Liver (tissue), 9 donors: ENCODE results near the gene CYP3A5. TPM values are rescaled to one million over a fixed set of nuclear protein-coding genes. Genes with fewer than 3 reads are reported as not detected.

ENCODE experiments used
- DNase-seq: peaks from one replicate; pipeline ENCODE4 v3.0.0-alpha.2; 2017; ENCODE audit warnings: low spot score
- H3K27ac ChIP-seq, 2 donors: one replicate each; pipeline ENCODE4 v1.7.0; 2013; ENCODE audit warnings: inconsistent platforms in 2 of 2, low read length in 2 of 2, control low read depth in 1 of 2, low read depth in 1 of 2, mild to moderate bottlenecking in 1 of 2
- H3K27me3 ChIP-seq, 4 donors: one replicate each; pipeline versions ENCODE4 v1.6.1 to v1.7.0; 2013; ENCODE audit warnings: low read length in 3 of 4, inconsistent platforms in 1 of 4, mild to moderate bottlenecking in 1 of 4, moderate library complexity in 1 of 4; ENCODE audit not compliant: control insufficient read depth in 4 of 4, insufficient read depth in 4 of 4
- H3K36me3 ChIP-seq, 4 donors: one replicate each; pipeline versions ENCODE4 v1.6.1 to v1.7.0; 2013; ENCODE audit warnings: low read length in 3 of 4, mild to moderate bottlenecking in 3 of 4, low read depth in 1 of 4, moderate library complexity in 1 of 4; ENCODE audit not compliant: control insufficient read depth in 4 of 4, insufficient read depth in 3 of 4
- H3K4me1 ChIP-seq, 4 donors: one replicate each; pipeline versions ENCODE4 v1.6.1 to v1.7.0; 2013; ENCODE audit warnings: low read length in 3 of 4, mild to moderate bottlenecking in 3 of 4, moderate library complexity in 1 of 4; ENCODE audit not compliant: control insufficient read depth in 4 of 4, insufficient read depth in 4 of 4
- H3K4me3 ChIP-seq, 3 donors: one replicate each; pipeline versions ENCODE4 v1.6.1 to v1.7.0; 2013; ENCODE audit warnings: low read length in 3 of 3, control low read depth in 1 of 3, low read depth in 1 of 3, mild to moderate bottlenecking in 1 of 3
- H3K9ac ChIP-seq, 2 donors: one replicate each; pipeline ENCODE4 v1.7.0; 2013; ENCODE audit warnings: low read length in 2 of 2, mild to moderate bottlenecking in 2 of 2, moderate library complexity in 2 of 2, control low read depth in 1 of 2, low read depth in 1 of 2
- H3K9me3 ChIP-seq, 4 donors: one replicate each; pipeline versions ENCODE4 v1.6.1 to v1.7.0; 2013; ENCODE audit warnings: low read length in 3 of 4; ENCODE audit not compliant: control insufficient read depth in 4 of 4
- CTCF ChIP-seq: fragments of 150-350 bp; IDR thresholded peaks from 2 replicates; pipeline ENCODE4 v1.5.1; 2017; ENCODE audit warnings: improper control_type of control experiment, low read depth, low read length; ENCODE audit not compliant: missing input control
- FOXA1 ChIP-seq: IDR thresholded peaks from 2 replicates; pipeline ENCODE4 v1.6.1; 2016; ENCODE audit warnings: antibody characterized with exemption
- FOXA2 ChIP-seq: IDR thresholded peaks from 2 replicates; pipeline ENCODE4 v1.6.1; 2016; ENCODE audit warnings: antibody characterized with exemption
- GABPA ChIP-seq, 2 donors: IDR thresholded peaks in 1 of 2; conservative IDR thresholded peaks in 1 of 2; 2 replicates each; pipeline ENCODE4 v1.6.1; 2016; ENCODE audit warnings: antibody characterized with exemption in 2 of 2, mild to moderate bottlenecking in 1 of 2, moderate library complexity in 1 of 2
- HNF4A ChIP-seq, 2 donors: conservative IDR thresholded peaks; 2 replicates each; pipeline ENCODE4 v1.6.1; 2016; ENCODE audit warnings: antibody characterized with exemption in 2 of 2, mild to moderate bottlenecking in 2 of 2
- HNF4G ChIP-seq: IDR thresholded peaks from 2 replicates; pipeline ENCODE4 v1.6.1; 2016; ENCODE audit warnings: antibody characterized with exemption
- JUND ChIP-seq, 2 donors: IDR thresholded peaks; 2 replicates each; pipeline ENCODE4 v1.6.1; 2016; ENCODE audit warnings: antibody characterized with exemption in 2 of 2
- MAX ChIP-seq: IDR thresholded peaks from 2 replicates; pipeline ENCODE4 v1.6.1; 2016; ENCODE audit warnings: antibody characterized with exemption
- NR2F2 ChIP-seq: IDR thresholded peaks from 2 replicates; pipeline ENCODE4 v1.6.1; 2016; ENCODE audit warnings: antibody characterized with exemption
- RAD21 ChIP-seq, 2 donors: IDR thresholded peaks; 2 replicates each; pipeline ENCODE4 v1.6.1; 2016; ENCODE audit warnings: antibody characterized with exemption in 2 of 2, mild to moderate bottlenecking in 2 of 2
- REST ChIP-seq: IDR thresholded peaks from 2 replicates; pipeline ENCODE4 v1.6.1; 2016; ENCODE audit warnings: antibody characterized with exemption, mild to moderate bottlenecking
- RXRA ChIP-seq, 2 donors: IDR thresholded peaks; 2 replicates each; pipeline ENCODE4 v1.6.1; 2017 to 2018; ENCODE audit warnings: antibody characterized with exemption in 2 of 2, mild to moderate bottlenecking in 1 of 2
- SP1 ChIP-seq: IDR thresholded peaks from 2 replicates; pipeline ENCODE4 v1.6.1; 2018; ENCODE audit warnings: antibody characterized with exemption, mild to moderate bottlenecking
- TAF1 ChIP-seq: conservative IDR thresholded peaks from 2 replicates; pipeline ENCODE4 v1.6.1; 2016; ENCODE audit warnings: antibody characterized with exemption, mild to moderate bottlenecking
- YY1 ChIP-seq: IDR thresholded peaks from 2 replicates; pipeline ENCODE4 v1.6.1; 2016; ENCODE audit warnings: antibody characterized with exemption, mild to moderate bottlenecking
- WGBS: extraction: QIAGEN DNeasy Blood & Tissue Kit; methylation state at CpG from one replicate; pipeline ENCODE4 v1.1.7; 2013; 5-methylcytosine and 5-hydroxymethylcytosine counted together
- polyA plus RNA-seq, 2 donors: library from polyadenylated mRNA; stranded (reverse) in 1 of 2; unstranded in 1 of 2; fragments of 200-250 nt in 1 of 2; fragments of >200 nt in 1 of 2; fragmentation: Nextera tagmentation in 1 of 2; extraction: Ambion mirVana in 1 of 2; gene quantifications; one replicate each; pipeline versions ENCODE4 v1.2.1 to v1.2.3, GENCODE V29; 2013 to 2015
- total RNA-seq, 2 donors: library from RNA; depleted of rRNA; stranded (reverse); fragments of >200 nt; gene quantifications; one replicate each; pipeline ENCODE4 v1.2.3, GENCODE V29; 2014
- donor health status: healthy.
- donor health status: healthy.
- donor health status: healthy.
- donor health status: healthy.
- donor health status: healthy.

The CYP3A5 gene
- total RNA-seq (1,000 to 10,000 TPM in 1 of 2 donors, 10 to 100 TPM in 1; 21.9 to 1,413 TPM), polyA plus RNA-seq (1,000 to 10,000 TPM in 1 of 2 donors, 100 to 1,000 TPM in 1; 117 to 1,316 TPM)

GRCh38 chr7:99679400-99680191, at the start of gene CYP3A5:
Gene CYP3A5 (minus strand): TSS chr7:99679996. CDS start chr7:99679896, 100 bp downstream.
- Histone ChIP-seq H3K9ac (peak within 1 kb of the TSS; percentile 83 to 97), H3K4me3 (peak within 1 kb of the TSS; percentile 58 to 95 (median 74))

More at GRCh38 chr7:99679400-99680191, at the start of gene CYP3A5:
- H3K36me3 ChIP-seq, result peaks cover 4 to 34% (median 17%) of the 10 kb centered on the region in 4 donors
- DNase-seq, result no peak
- WGBS, result 31% methylated on average over 10 of the region's 10 CpGs
- no peaks in the 10 kb centered on the region for H3K9me3 ChIP-seq
- H3K27ac ChIP-seq, result peak within 1 kb of the TSS; percentile 79 to 89
- H3K4me1 ChIP-seq, result peaks cover 0 to 24% (median 6%) of the 10 kb centered on the region in 4 donors
- no peaks in the 10 kb centered on the region for H3K27me3 ChIP-seq
- peak; percentile 58 for TF ChIP-seq HNF4G
- peak; percentile 25 for TF ChIP-seq MAX
- TF ChIP-seq TAF1, result peak; percentile 99
- no peak for TF ChIP-seq GABPA (IDR thresholded peaks at IDR 0.05 in 1 of 2, conservative IDR thresholded peaks at IDR 0.05 in 1 of 2)
- peak; percentile 64 to 74 for TF ChIP-seq RAD21 (IDR thresholded peaks at IDR 0.05)
- peak in 1 of 2 donors; percentile 64 for TF ChIP-seq JUND (IDR thresholded peaks at IDR 0.05)
- peak; percentile 86 for TF ChIP-seq YY1
- TF ChIP-seq CTCF, result no peak
- TF ChIP-seq HNF4A (conservative IDR thresholded peaks at IDR 0.05), result peak; percentile 66 to 74
- peak; percentile 89 to 94 for TF ChIP-seq RXRA (IDR thresholded peaks at IDR 0.05)
- TF ChIP-seq SP1, result peak; percentile 91
- peak; percentile 96 for TF ChIP-seq REST
- TF ChIP-seq FOXA1, result no peak
- TF ChIP-seq FOXA2, result peak; percentile 17
- no peak for TF ChIP-seq NR2F2
